Activated CD8-positive, alpha-beta memory T cell treated with anti-CD3 and anti-CD28 coated beads, Interleukin-2, amount 50 U/mL, for 24 hours (primary cell): ENCODE data around the gene ALMS1.
"Not testable (repeated sequence)": the region's sequence is repeated elsewhere in the genome, so short reads cannot be mapped to it uniquely, and the experiment has no call there.

ENCODE experiments used
- DNase-seq: peaks from one replicate; pipeline ENCODE4 v3.0.0-alpha.2; 2020; ENCODE audit errors: extremely low read depth

The ALMS1 gene

DNA sequence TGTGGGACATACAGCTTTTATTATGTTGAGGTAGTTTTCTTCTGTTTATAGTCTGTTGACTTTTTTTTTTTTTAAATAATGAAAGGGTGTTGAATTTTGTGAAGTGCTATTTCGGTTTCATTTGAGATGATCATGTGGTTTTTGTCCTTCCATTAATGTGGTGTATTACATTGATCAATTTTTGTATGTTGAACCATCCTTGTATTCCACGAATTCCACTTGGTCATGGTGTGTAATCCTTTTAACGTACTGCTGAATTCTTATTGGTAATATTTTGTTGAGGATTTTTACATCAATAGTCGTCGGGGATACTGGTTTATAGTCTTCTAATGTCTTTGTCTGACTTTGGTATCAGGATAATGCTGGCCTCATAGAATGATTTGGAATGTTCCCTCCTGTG lies 18.8 kb downstream of the ALMS1 start:
- DNase-seq: no peak

DNA sequence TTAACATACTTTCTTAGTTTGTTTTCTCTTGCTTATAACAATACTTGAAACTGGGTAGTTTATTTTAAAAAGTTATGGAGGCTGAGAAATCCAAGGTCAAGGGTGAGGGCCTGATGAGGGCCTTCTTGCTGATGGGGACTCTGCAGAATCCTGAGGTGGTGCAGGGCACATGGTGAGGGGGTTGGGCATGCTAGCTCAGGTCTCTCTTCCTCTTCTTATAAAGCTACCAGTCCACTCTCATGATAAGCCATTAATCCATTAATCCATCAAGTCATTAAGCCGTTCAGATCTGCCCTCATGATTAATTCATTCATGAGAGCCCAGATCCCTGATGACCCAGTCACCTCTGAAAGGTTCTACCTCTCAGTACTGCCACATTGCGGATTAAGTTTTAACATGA lies 21.4 kb downstream of the ALMS1 start:
- DNase-seq: no peak

DNA sequence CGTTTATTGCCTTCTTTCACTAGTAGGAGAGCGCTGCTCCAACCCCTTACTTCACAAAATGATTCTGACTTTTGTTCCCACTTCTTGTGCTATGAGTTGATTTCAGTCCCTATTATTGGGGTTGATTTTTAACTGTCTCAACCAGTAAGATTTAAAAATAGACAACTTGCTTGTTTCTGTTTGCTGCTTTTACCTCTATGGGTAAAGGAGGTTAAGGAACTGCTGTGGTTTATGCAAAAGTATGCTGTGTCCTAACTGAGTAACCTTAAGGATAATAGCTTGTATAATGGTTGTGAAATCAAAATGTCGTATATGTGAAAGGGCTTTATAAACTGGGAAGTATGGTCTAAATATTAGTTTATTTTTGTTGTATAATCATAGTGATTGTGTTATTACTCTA lies 22.6 kb downstream of the ALMS1 start:
- no peak for DNase-seq

DNA sequence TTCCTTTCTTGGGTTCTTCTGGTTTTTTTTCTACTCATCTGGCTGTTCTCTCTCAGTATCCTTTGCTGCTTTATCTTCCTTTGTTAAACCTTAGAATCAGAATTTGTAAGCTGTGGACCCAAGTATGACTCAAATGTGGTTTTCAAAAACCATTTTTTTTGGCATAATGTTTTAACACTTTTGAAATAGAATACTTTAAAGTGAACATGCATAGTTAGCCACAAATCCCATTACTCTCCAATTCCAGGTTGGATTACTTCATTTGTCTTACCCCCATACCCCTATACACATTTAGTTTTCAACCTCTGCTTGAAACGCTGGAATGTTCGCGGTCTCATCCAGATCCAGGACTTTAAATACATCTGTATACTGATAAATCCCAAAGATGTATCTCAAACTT lies 29.1 kb downstream of the ALMS1 start:
- DNase-seq: no peak

DNA sequence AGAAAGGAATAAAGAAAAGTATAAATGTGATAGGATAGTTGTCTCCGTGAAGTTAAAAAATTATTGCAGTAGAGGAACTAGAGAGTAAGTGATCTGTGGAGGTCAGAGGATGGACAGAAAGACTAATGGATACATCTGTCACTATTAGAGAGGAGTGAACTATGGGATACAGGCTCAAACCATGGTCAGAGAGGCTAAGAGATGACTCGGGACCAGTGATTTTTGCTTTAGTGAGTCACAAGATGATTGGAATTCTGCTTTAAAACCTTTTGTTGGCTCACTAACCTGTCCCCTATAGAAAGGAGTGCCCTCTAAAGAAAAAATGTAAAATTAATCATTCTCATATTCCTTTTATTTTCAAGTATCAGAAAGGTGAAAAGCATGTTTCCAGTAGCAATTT lies 30.3 kb downstream of the ALMS1 start:
- DNase-seq: no peak

DNA sequence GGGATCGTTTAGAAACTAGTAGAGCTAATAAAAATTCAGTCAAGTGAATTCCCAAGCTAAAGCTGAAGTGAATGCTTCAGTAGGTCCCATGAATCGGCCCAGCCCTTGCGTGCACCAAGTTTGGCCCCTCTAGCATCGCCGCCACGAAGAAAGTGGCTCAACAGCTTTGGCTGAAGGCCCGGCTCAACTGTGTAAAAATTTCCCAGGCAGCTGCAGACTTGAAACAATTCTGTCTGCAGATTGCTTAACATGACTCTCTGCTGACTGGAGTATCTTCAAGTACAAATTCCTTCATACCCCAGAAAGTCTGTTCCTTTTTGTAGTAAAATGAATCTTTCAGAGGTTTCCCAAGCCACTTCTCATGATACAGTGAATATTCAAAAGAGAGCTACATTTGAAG lies 32.7 kb downstream of the ALMS1 start:
- DNase-seq: no peak

DNA sequence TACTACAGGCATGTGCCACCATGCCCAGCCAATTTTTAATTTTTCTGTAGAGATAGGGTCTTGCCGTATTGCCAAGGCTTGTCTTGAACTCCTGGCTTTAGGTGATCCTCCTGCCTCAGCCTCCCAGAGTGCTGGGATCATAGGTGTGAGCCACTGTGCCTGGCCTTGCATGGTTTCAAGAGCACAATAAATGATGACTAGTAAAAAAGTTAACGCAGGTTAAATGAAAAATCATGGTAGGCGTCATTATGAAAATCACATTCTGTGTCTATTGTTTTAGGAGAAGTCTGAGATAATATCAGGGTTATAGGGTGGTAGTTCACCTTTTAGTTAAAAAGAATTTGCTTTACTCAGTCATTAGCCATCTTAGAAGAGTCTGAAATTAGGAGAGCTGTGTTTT lies 38.3 kb downstream of the ALMS1 start:
- no peak for DNase-seq

DNA sequence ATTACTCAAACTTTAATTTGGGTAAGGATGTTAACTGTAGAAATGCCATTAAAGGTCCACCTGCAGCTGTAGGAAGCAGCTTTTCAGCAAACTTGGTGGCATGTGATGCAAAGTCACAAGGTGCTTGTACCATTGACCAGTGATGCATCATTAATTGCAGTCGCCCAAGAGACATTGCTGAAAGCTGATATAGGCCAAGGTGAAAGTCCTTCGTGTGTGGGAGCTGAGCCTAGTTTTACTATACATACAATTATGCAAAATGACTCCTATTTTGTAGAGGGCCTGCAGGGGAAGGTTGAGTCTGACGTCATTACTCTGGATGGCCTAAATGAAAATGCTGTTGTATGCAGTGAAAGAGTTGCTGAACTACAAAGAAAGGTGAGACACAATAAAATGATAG lies 40.5 kb downstream of the ALMS1 start:
- DNase-seq: no peak

DNA sequence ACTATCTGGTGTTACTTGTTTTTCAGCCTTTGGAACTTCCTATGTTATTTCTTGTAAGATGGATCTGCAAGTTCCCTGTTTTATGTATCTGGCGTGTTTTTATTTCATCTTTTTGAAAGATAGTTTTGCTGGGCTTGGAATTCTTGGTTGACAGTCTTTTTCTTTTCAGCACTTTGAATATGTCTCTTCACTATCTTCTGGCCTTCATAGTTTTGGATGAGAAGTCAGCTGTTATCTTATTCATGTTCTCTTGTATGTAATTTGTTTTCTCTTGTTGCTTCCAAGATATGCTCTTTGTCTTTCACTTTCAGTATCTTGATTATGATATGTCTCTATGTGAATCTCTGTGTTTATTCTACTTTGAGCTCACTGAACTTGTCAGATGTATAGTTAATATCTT lies 50.4 kb downstream of the ALMS1 start:
- no peak for DNase-seq

DNA sequence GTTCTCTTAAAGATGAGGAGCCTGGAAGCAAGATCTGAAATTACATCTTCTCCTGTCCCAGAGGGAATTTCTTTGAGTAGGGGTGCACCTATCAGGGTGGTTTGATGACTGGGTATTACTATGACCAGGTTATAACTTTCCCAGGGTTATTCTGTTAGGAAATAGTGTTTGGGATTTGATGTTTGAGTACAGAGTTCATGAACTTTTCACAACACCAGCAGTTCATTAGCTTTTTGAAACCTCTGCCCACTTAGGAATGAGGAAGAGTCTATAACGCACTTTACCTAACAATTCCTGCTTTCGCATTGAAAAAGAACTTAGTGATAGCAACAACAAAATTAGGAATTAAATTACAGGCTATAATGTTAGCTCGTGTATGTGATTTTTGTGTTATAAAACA lies 58.6 kb downstream of the ALMS1 start:
- DNase-seq: no peak

DNA sequence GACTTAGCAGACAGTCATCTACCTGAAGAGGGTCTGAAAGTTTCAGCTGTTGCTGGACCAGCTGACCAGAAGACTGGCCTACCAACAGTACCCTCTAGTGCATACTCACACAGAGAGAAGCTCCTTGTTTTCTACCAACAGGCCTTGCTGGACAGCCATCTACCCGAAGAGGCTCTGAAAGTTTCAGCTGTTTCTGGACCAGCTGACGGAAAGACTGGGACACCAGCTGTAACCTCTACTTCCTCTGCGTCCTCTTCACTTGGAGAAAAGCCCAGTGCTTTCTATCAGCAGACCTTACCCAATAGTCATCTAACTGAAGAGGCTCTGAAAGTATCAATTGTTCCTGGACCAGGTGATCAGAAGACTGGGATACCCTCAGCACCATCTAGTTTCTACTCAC lies 63.2 kb downstream of the ALMS1 start:
- no peak for DNase-seq

DNA sequence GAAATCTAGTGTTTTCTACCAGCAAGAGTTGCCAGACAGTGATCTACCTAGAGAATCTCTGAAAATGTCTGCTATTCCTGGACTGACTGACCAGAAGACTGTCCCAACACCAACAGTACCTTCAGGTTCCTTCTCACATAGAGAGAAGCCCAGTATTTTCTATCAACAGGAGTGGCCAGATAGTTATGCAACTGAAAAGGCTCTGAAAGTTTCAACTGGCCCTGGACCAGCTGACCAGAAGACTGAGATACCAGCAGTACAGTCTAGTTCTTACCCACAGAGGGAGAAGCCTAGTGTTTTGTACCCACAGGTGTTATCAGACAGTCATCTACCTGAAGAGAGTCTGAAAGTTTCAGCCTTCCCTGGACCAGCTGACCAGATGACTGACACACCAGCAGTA lies 63.8 kb downstream of the ALMS1 start:
- no peak for DNase-seq

DNA sequence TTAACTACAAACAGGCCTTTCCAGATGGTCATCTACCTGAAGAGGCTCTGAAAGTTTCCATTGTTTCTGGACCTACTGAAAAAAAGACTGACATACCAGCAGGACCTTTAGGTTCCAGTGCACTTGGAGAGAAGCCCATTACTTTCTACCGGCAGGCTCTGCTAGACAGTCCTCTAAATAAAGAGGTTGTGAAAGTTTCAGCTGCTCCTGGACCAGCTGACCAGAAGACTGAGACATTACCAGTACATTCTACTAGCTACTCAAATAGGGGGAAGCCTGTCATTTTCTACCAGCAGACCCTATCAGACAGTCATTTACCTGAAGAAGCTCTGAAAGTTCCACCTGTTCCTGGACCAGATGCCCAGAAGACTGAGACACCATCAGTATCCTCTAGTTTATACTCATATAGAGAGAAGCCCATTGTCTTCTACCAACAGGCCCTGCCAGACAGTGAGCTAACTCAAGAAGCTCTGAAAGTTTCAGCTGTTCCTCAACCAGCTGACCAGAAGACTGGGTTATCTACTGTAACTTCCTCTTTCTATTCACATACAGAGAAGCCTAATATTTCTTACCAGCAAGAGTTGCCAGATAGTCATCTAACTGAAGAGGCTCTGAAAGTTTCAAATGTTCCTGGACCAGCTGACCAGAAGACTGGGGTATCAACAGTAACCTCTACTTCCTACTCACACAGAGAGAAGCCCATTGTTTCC lies 65.8 kb downstream of the ALMS1 start:
- DNase-seq: no peak

DNA sequence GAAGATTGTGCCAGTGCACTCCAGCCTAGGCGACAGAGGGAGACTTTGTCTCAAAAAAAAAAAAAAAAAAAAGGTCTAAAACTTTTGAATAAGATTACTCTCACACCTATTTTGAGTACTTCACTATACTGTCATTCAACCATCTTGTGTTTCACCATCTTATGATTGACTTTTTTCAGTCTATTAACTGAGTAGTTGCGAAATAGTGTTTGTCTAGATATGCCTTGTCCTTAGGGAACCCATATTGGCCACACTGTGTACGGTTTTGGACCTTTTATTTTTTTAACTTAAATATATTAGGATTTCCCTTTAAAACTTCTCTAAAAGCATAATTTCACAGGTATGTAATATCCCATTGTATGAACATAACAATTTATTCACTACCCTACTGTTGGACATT lies 72.3 kb downstream of the ALMS1 start:
- no peak for DNase-seq

DNA sequence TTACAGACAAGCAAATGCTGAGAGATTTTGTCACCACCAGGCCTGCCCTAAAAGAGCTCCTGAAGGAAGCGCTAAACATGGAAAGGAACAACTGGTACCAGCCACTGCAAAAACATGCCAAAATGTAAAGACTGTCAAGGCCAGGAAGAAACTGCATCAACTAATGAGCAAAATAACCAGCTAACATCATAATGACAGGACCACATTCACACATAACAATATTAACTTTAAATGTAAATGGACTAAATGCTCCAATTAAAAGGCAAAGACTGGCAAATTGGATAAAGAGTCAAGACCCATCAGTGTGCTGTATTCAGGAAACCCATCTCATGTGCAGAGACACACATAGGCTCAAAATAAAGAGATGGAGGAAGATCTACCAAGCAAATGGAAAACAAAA lies 76.8 kb downstream of the ALMS1 start:
- DNase-seq: not testable (repeated sequence)

DNA sequence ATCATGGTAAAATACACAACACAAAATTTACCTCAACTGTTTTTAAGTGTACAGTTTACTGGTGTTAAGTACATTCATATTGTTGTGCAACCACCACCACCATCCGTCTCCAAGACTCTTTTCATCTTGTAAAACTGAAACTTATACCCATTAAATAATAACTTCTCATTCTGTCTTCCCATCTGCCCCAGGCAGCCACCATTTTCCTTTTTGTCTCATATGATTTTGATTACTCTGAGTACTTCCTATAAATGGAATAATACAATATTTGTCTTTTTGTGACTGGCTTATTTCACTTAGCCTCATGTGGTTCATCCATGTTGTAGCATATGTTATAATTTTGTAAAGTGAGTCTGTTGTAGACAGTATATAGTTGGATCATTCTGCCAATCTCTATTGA lies 82.7 kb downstream of the ALMS1 start:
- DNase-seq: no peak

DNA sequence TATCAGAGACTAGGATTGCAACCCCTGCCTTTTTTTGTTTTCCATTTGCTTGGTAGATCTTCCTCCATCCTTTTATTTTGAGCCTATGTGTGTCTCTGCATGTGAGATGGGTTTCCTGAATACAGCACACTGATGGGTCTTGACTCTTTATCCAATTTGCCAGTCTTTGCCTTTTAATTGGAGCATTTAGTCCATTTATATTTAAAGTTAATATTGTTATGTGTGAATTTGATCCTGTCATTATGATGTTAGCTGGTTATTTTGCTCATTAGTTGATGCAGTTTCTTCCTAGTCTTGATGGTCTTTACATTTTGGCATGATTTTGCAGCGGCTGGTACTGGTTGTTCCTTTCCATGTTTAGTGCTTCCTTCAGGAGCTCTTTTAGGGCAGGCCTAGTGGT lies 98.2 kb downstream of the ALMS1 start:
- not testable (repeated sequence) for DNase-seq

DNA sequence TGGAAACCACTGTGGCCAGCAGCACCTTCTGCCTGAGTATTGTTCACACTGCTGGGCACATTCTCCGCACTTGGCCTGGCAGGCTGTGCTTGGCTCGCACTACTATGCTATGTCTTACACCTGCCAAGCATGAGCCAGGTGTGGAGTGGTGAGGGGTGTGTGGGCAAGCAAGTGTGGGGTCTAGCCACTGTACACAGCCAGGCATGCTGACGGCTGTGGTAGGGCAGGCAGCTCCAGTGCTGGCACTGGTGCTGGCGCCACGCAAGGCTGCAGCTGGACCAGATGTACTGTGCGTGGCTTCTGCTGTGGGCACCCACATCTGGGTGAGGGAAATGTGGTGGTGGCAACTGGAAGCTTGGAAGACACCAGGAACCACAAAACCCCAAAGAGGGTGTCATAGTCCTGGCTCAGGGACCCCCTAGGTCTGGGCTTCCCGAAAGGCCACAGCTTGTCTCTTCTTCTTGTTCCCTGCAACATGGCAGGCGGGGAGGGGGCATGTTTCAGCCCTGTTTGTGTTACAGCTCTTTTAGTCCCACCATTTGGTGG lies 101.5 kb downstream of the ALMS1 start:
- DNase-seq: no peak

DNA sequence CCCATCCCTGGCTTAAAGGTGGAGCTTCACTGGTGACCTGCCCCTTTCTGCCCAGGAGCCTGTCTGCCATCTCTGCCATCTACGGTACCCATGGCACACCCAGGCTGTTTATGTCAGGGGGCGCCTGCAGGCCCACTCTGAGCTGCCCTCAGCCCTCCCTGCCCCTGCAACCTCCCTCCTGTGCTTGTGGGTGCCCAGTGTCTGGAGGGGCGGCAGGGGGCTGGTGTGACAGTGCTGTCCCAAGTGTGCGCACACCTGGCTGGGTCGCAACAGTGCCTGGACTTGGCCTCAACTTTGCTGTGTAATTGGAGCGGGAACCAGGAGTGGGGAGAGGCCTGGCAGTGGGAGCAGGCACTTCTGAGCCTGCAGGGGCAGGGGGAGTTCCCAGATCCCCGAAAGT lies 102.4 kb downstream of the ALMS1 start:
- no peak for DNase-seq

DNA sequence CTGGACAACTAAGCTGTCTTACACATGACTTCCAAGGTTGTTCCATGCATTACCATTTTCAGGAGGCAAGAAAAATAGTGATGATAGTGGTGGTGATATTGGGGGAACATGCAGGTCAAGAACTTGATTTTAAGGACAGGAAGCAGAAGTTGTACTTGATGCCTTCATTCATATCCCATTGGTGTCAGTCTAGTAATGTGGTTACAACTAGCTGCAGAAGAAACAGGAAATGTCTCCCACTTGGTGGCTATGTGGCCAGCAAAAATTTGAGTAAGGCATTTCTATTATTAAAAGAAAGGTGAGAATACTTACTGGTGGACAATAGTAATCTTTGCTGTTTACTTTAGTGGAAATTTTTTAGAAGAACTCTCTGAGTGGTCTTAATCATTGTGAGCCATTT lies 103.4 kb downstream of the ALMS1 start:
- no peak for DNase-seq

DNA sequence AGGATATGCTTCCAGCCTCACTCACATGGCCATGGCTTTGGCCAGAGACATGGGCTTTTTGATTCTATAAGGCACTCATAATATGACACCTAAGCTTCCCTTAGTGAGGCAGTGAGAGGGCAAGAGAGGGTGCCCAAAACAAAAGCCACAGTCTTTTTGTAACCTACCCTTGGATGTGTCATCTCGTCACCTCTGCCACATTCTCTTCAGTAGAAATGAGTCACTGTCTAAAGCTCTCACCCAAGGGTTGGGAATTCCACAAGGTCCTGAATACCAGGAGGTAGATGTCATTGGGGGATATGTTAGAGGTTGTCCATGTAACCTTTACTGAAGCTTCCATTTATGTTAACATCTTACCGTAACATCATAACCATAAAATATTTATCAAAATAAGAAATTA lies 108.4 kb downstream of the ALMS1 start:
- no peak for DNase-seq

DNA sequence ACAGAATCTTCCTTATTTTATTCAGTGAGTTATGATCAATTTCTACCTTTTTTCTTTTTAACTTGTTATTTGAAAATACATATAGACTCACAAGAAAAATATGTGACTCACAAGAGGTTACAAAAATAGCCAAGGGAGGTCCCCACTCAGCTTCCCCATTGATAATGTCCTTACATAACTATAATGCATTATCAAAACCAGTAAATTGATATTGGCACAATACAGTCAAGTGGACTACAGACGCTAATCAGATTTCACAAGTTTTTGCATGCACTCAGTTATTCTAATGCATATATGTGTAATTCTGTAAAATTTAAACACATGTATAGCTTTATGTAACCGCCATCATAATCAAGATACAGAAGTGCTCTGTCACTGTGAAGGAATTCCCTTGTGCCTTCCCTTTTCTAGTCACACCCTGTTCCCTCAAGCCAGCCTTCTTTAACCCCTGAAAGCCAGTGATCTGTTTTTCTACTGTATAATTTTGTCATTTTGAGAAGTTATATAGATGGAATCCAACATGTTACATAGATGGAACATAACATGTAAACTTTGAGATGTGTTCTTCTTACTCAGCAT lies 118.4 kb downstream of the ALMS1 start:
- DNase-seq: no peak

DNA sequence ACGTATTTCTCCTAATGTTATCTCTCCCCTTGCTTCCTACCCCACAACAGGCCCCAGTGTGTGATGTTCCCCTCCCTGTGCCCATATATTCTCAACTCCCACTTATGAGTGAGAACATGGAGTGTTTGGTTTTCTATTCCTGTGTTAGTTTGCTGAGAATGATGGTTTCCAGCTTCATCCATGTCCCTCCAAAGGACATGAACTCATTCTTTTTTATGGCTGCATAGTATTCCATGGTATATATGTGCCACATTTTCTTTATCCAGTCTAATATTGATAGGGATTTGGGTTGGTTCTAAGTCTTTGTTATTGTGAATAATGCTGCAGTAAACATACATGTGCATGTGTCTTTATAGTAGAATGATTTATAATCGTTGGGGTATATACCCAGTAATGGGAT lies 119.2 kb downstream of the ALMS1 start:
- not testable (repeated sequence) for DNase-seq

DNA sequence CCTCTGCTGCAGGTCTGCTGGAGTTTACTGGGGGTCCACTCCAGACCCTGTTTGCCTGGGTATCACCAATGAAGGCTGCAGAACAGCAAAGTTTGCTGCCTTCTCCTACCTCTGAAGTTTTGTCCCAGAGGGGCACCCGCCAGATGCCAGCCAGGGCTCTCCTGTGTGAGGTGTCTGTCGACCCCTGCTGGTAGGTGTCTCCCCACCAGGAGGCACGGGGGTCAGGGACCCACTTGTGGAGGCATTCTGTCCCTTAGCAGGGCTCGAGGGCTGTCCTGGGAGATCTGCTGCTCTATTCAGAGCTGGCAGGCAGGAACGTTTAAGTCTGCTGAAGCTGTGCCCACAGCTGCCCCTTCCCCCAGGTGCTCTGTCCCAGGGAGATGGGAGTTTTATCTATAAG lies 124.8 kb downstream of the ALMS1 start:
- not testable (repeated sequence) for DNase-seq
